ENCODE data around the gene LFNG. TPM values are rescaled to one million over a fixed set of nuclear protein-coding genes. Genes with fewer than 3 reads are reported as not detected.
"Not testable (repeated sequence)": the region's sequence is repeated elsewhere in the genome, so short reads cannot be mapped to it uniquely, and the experiment has no call there.

Gene LFNG
- polyA plus RNA-seq, 2 donors = 12.0 to 13.7 TPM

DNA sequence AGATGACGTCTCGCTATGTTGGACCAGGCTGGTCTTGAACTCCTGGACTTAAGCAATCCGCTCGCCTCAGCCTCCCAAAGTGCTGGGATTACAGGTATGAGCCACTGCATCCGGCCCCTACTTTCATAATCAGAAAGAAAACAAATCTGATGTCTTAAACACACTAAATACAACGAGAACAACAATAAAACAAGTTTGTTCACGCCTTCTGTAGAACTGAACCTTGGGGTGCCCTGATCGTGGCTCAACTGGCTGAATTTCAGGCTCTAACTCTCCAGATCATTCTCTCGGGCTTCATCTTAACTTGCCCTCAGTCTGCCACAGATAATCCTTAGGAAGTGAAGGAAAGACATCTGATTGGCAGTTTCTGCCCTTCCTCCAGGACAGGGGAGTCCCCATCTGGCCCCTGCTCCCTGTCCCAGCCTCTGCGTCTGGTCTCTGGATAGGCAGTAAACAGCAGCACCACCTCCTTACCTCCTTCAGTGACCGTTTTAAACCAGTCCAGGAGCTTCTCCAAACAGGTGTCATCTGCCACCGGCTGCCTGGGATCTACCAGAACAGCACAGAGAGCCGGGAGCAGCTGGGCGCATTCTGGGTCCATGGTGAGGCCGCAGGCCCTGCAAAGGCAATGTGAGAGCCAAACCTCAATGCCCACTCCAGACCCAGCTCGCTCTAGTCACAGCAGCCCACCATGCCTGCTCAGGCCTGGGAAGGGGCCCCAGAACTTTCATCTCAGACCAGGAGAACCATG, 34.4 kb downstream of the LFNG start:
- H3K27ac ChIP-seq (ENCODE audit: low read depth in 2 of 2, low read length in 1 of 2) = peak overlapping the region in 1 of 2 donors; percentile 22
- WGBS, 2 donors = 49 to 58% methylated on average over 16 of the region's 16 CpGs
- peaks cover 8 to 13% of the 10 kb centered on the region in 2 donors for H3K4me1 ChIP-seq (ENCODE audit: control insufficient read depth in 2 of 2, insufficient read depth in 2 of 2, low read length in 1 of 2)

DNA sequence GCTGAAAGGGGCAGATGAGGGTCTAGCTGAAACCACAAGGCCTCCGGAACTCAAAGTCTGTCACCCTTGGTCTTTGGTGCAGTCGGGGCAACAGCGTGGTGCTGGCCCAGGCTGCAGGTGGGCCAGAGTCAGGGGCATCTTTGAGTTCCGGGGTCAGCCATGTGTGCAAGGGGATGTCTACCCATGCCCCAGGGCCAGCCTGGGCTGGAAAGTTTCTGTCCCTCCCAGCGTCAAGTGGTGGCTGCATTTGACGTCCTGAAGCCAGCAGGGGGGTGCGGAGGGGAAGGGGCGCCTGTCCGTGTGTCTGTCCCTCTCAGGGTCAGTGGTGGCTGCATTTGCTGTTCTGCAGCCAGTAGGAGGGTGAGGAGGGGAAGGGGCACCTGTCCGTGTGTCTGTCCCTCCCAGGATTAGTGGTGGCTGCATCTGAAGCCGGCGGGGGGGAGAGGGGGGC, 35.1 kb downstream of the LFNG start:
- Histone ChIP-seq H3K9me3 (ENCODE audit: control insufficient read depth in 2 of 2, insufficient read depth in 1 of 2, low read depth in 1 of 2, low read length in 1 of 2) (no peaks in the 10 kb centered on the region), H3K27me3 (ENCODE audit: control insufficient read depth in 1 of 2, insufficient read depth in 2 of 2, low read length in 2 of 2) (no peaks in the 10 kb centered on the region), H3K4me1 (ENCODE audit: control insufficient read depth in 2 of 2, insufficient read depth in 2 of 2, low read length in 1 of 2) (peaks cover 8 to 16% of the 10 kb centered on the region in 2 donors), H3K36me3 (ENCODE audit: control insufficient read depth in 2 of 2, insufficient read depth in 2 of 2, low read length in 1 of 2) (no peaks in the 10 kb centered on the region), H3K27ac (ENCODE audit: low read depth in 2 of 2, low read length in 1 of 2) (no peak overlapping the region), H3K4me3 (ENCODE audit: low read depth in 1 of 2, low read length in 2 of 2) (peak overlapping the region; percentile 75 to 77)
- whole genome bisulfite sequencing, 2 donors = 1 to 5% methylated on average over 12 of the region's 12 CpGs

More for the DNA sequence above, 34.4 kb downstream of the LFNG start:
- Histone ChIP-seq H3K4me3 (ENCODE audit: low read depth in 1 of 2, low read length in 2 of 2) (peak overlapping the region; percentile 75 to 77), H3K27me3 (ENCODE audit: control insufficient read depth in 1 of 2, insufficient read depth in 2 of 2, low read length in 2 of 2) (no peaks in the 10 kb centered on the region), H3K36me3 (ENCODE audit: control insufficient read depth in 2 of 2, insufficient read depth in 2 of 2, low read length in 1 of 2) (no peaks in the 10 kb centered on the region), H3K9me3 (ENCODE audit: control insufficient read depth in 2 of 2, insufficient read depth in 1 of 2, low read depth in 1 of 2, low read length in 1 of 2) (no peaks in the 10 kb centered on the region)

DNA sequence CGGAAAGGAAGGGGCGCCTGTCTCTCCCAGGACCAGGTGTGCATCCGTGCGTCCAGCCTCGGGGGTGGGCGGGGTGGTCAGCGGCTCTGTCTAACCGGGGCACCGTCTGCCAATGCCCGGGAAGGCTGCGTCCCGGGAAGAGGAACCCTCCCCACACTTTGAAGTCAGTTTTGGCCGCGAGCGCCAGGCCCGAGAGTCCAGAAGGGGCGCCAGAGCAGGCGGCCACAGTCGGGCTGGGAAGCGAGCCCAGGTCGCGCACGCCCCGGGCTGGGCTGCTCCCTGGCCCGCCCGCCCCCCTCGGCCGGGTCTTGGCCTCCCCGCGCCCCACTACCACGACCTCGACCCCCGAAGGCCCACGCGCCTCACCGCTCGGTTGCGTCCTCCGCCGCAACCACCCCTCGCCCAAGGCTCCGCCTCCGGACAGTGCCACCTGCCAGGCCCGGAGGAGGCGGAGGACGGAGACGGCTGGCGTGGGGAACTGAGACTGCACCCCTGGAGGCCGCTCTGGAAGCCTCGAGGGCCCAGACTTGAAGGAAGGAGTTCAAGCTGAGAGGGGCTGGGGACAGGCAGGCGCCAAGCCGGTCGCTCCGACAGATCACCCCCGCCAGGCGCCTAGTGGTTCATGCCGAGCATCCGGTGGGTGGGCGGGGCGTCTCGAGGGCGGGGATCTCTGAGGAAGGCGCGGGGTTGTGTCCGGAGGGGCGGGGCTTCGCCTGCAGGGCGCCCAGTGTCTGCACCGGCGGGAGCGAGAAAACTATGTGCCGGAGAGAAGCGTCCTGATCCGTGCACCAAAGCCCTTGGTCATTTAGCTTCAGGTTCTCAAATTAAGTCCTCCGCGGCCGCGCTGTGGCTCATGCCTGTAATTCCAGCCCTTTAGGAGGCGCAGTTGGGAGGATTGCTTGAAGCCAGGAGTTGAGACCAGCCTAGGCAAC, 35.8 kb downstream of the LFNG start, which contains the start of gene BRAT1:
Gene BRAT1, minus strand, starts transcription at position 404 of the 932 bp plus-strand sequence. CDS start 1,093 bp downstream, outside the sequence.
- Histone ChIP-seq H3K27ac (ENCODE audit: low read depth in 2 of 2, low read length in 1 of 2) (peak within 1 kb of the TSS; percentile 96 to 97), H3K27me3 (ENCODE audit: control insufficient read depth in 1 of 2, insufficient read depth in 2 of 2, low read length in 2 of 2) (no peaks in the 10 kb centered on the region), H3K4me1 (ENCODE audit: control insufficient read depth in 2 of 2, insufficient read depth in 2 of 2, low read length in 1 of 2) (peaks cover 8 to 16% of the 10 kb centered on the region in 2 donors), H3K4me3 (ENCODE audit: low read depth in 1 of 2, low read length in 2 of 2) (peak within 1 kb of the TSS; percentile 75 to 77), H3K36me3 (ENCODE audit: control insufficient read depth in 2 of 2, insufficient read depth in 2 of 2, low read length in 1 of 2) (no peaks in the 10 kb centered on the region), H3K9me3 (ENCODE audit: control insufficient read depth in 2 of 2, insufficient read depth in 1 of 2, low read depth in 1 of 2, low read length in 1 of 2) (no peaks in the 10 kb centered on the region)
- 0% methylated on average over 67 to 79 of the region's 79 CpGs for WGBS, 2 donors

DNA sequence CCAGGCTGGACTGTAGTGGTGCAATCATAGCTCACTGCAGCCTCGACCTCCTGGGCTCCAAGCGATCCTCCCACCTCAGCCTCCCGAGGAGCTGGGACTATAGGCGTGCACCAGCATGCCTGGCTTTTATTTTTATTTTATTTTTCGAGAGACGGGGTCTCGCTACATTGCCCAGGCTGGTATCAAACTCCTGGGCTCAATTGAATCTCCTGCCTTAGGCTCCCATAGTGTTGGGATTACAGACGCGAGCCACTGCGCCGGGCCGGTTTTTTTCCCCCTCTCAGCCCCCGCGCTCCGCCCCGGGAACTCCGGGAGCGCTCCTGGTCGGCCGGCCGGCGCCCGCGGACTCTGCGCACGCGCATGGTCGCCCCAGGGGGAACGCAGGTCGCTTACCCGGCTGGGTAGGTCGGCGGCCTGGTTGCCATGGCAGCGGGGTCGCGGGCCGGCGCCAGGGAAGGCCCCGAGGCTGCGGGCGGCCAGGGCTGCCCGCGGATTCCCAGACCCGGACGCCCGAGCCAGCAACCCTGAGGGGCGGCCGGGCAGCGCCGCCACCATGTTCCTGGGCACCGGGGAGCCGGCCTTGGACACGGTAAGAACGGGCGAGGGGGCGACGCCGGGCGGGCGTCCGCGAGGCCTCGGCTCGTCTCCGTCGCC, 39.2 kb downstream of the LFNG start, which contains the start of gene IQCE:
Gene IQCE, plus strand, starts transcription at position 351 of the 654 bp plus-strand sequence. Its CDS starts 203 bp downstream, at position 554.
- peak within 1 kb of the TSS; percentile 86 to 89 for H3K4me3 ChIP-seq (ENCODE audit: low read depth in 1 of 2, low read length in 2 of 2)
- H3K36me3 ChIP-seq (ENCODE audit: control insufficient read depth in 2 of 2, insufficient read depth in 2 of 2, low read length in 1 of 2) = no peaks in the 10 kb centered on the region
- peaks cover 8 to 14% of the 10 kb centered on the region in 2 donors for H3K4me1 ChIP-seq (ENCODE audit: control insufficient read depth in 2 of 2, insufficient read depth in 2 of 2, low read length in 1 of 2)
- WGBS, 2 donors = 1 to 2% methylated on average over 19 to 66 of the region's 66 CpGs
- H3K27ac ChIP-seq (ENCODE audit: low read depth in 2 of 2, low read length in 1 of 2) = peak within 1 kb of the TSS; percentile 26 to 42
- H3K27me3 ChIP-seq (ENCODE audit: control insufficient read depth in 1 of 2, insufficient read depth in 2 of 2, low read length in 2 of 2) = no peaks in the 10 kb centered on the region
- no peaks in the 10 kb centered on the region for H3K9me3 ChIP-seq (ENCODE audit: control insufficient read depth in 2 of 2, insufficient read depth in 1 of 2, low read depth in 1 of 2, low read length in 1 of 2)

DNA sequence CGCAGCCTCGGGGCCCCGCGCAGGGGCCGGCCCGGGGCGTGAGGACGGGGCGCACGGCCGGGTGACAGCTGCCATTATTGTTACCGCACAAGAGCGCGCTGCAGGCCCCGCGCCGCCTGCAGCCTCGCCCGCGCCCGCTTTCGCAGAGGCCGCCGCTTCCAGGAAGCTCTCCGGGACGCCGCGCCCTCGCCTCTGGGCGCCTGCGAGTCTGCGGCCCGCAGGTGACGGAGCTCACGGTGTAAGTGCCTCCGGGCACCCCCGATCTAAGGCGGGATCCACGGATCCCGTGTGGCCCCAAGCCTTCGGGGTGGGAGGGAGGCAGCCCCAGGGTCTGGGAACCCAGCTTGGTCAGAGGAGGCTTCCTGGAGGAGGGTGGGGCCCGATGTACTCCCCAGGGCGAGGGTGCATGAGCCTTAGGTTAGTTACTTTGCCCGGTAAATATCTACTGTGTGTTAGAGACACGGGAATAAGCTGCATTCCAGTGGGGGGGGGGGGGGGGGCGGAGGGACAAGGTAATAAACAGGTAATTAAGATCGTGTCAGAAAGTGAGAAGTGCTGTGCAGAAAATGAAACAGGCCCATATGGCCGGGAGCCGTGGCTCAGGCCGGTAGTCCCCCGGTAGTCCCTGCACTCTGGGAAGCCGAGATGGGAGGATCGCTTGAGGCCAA, 39.8 kb downstream of the LFNG start:
- H3K27ac ChIP-seq (ENCODE audit: low read depth in 2 of 2, low read length in 1 of 2) = peak overlapping the region; percentile 18 to 26

DNA sequence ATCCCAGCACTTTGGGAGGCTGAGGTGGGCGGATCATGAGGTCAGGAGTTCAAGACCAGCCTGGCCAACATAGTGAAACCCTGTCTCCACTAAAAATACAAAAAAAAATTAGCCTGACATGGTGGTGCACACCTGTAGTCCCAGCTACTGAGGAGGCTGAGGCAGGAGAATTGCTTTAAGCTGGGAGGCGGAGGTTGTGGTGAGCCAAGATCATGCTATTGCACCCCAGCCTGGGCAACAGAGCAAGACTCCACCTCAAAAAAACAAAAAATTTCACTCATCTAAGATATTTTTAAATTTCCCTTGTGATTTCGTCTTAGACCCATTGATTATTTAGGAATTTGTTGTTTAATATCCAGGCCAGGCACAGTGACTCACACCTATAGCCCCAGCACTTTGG, 44.4 kb downstream of the LFNG start:
- not testable (repeated sequence) for H3K36me3 ChIP-seq (ENCODE audit: control insufficient read depth in 2 of 2, insufficient read depth in 2 of 2, low read length in 1 of 2); H3K27ac ChIP-seq (ENCODE audit: low read depth in 2 of 2, low read length in 1 of 2); H3K4me1 ChIP-seq (ENCODE audit: control insufficient read depth in 2 of 2, insufficient read depth in 2 of 2, low read length in 1 of 2); H3K4me3 ChIP-seq (ENCODE audit: low read depth in 1 of 2, low read length in 2 of 2); H3K9me3 ChIP-seq (ENCODE audit: control insufficient read depth in 2 of 2, insufficient read depth in 1 of 2, low read depth in 1 of 2, low read length in 1 of 2); H3K27me3 ChIP-seq (ENCODE audit: control insufficient read depth in 1 of 2, insufficient read depth in 2 of 2, low read length in 2 of 2)
- 94 to 96% methylated on average over 3 of the region's 3 CpGs for WGBS, 2 donors

More for the DNA sequence above, 39.8 kb downstream of the LFNG start:
- no peaks in the 10 kb centered on the region for H3K36me3 ChIP-seq (ENCODE audit: control insufficient read depth in 2 of 2, insufficient read depth in 2 of 2, low read length in 1 of 2)
- H3K9me3 ChIP-seq (ENCODE audit: control insufficient read depth in 2 of 2, insufficient read depth in 1 of 2, low read depth in 1 of 2, low read length in 1 of 2) = no peaks in the 10 kb centered on the region
- 7% methylated on average over 42 to 53 of the region's 53 CpGs for WGBS, 2 donors
- H3K4me3 ChIP-seq (ENCODE audit: low read depth in 1 of 2, low read length in 2 of 2) = peak overlapping the region; percentile 86 to 89
- H3K27me3 ChIP-seq (ENCODE audit: control insufficient read depth in 1 of 2, insufficient read depth in 2 of 2, low read length in 2 of 2) = no peaks in the 10 kb centered on the region
- H3K4me1 ChIP-seq (ENCODE audit: control insufficient read depth in 2 of 2, insufficient read depth in 2 of 2, low read length in 1 of 2) = peaks cover 4 to 8% of the 10 kb centered on the region in 2 donors

DNA sequence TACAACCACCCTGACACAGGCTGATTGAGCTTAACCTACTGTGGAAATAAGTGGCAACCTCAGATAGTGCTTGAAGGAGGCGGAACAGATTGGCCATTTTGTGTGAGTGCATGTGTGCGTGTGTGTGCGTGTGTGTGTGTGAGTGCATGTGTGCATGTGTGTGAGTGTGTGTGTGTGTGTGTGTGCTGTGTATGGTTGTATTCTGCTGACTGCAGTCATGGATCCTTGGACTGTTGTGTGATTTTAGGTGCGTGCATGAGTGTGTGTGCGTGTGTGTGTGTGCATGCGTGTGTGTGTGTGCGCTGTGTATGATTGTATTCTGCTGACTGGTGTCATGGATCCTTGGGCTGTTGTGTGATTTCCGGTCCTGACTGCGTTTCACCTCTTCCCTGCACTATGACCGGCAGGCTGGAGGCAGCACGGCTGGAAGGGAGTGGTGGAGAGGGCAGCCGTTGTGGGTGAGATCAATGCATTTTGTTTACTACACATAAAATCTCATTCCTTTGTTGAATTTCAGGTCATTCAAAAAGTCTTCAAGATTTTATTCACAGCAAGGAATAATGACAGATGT, 45.5 kb downstream of the LFNG start:
- no peak overlapping the region for H3K4me3 ChIP-seq (ENCODE audit: low read depth in 1 of 2, low read length in 2 of 2)
- H3K4me1 ChIP-seq (ENCODE audit: control insufficient read depth in 2 of 2, insufficient read depth in 2 of 2, low read length in 1 of 2) = peaks cover 0 to 2% of the 10 kb centered on the region in 2 donors
- no peaks in the 10 kb centered on the region for H3K27me3 ChIP-seq (ENCODE audit: control insufficient read depth in 1 of 2, insufficient read depth in 2 of 2, low read length in 2 of 2)
- no peaks in the 10 kb centered on the region for H3K9me3 ChIP-seq (ENCODE audit: control insufficient read depth in 2 of 2, insufficient read depth in 1 of 2, low read depth in 1 of 2, low read length in 1 of 2)
- H3K27ac ChIP-seq (ENCODE audit: low read depth in 2 of 2, low read length in 1 of 2) = no peak overlapping the region
- no peaks in the 10 kb centered on the region for H3K36me3 ChIP-seq (ENCODE audit: control insufficient read depth in 2 of 2, insufficient read depth in 2 of 2, low read length in 1 of 2)
- WGBS, 2 donors = 75 to 86% methylated on average over 12 of the region's 12 CpGs

DNA sequence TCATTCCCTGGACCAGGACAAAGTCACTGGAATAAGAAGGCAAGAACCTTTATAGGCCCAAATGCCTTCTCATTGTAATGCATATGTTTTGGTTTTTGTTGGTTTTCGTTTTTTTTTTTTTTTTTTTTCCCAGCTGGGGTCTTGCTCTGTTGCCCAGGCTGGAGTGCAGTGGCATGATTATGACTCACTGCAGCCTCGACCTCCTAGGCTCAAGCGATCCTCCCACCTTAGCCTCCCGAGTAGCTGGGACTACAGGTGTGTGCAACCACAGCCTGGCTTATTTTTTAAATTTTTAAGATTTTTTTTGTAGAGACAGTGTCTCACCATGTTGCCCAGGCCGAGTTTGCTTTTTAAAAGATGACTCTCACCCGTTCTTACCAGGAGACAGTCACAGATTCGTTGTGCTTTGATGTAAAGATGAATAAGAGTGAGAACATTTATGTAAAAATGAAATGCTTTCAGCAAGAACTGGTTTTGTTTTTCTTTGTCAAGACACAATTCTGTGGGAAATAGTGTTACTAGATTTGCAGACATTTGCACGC, 46.8 kb downstream of the LFNG start:
- H3K9me3 ChIP-seq (ENCODE audit: control insufficient read depth in 2 of 2, insufficient read depth in 1 of 2, low read depth in 1 of 2, low read length in 1 of 2) = no peaks in the 10 kb centered on the region
- peaks cover 0 to 2% of the 10 kb centered on the region in 2 donors for H3K4me1 ChIP-seq (ENCODE audit: control insufficient read depth in 2 of 2, insufficient read depth in 2 of 2, low read length in 1 of 2)
- H3K4me3 ChIP-seq (ENCODE audit: low read depth in 1 of 2, low read length in 2 of 2) = no peak overlapping the region
- no peak overlapping the region for H3K27ac ChIP-seq (ENCODE audit: low read depth in 2 of 2, low read length in 1 of 2)
- no peaks in the 10 kb centered on the region for H3K27me3 ChIP-seq (ENCODE audit: control insufficient read depth in 1 of 2, insufficient read depth in 2 of 2, low read length in 2 of 2)
- no peaks in the 10 kb centered on the region for H3K36me3 ChIP-seq (ENCODE audit: control insufficient read depth in 2 of 2, insufficient read depth in 2 of 2, low read length in 1 of 2)
- 76 to 83% methylated on average over 8 of the region's 8 CpGs for WGBS, 2 donors
